GM12892 (cell line): Measurements from ENCODE around the gene PRKCH.

Source experiments
- POLR2A ChIP-seq: IDR thresholded peaks from 2 replicates; pipeline ENCODE4 v1.6.1; 2011; ENCODE audit warnings: low read depth, low read length, control low read depth
- TAF1 ChIP-seq: IDR thresholded peaks from 2 replicates; pipeline ENCODE4 v1.6.1; 2011; ENCODE audit warnings: low read depth, mild to moderate bottlenecking, control low read depth, low read length, borderline replicate concordance

DNA sequence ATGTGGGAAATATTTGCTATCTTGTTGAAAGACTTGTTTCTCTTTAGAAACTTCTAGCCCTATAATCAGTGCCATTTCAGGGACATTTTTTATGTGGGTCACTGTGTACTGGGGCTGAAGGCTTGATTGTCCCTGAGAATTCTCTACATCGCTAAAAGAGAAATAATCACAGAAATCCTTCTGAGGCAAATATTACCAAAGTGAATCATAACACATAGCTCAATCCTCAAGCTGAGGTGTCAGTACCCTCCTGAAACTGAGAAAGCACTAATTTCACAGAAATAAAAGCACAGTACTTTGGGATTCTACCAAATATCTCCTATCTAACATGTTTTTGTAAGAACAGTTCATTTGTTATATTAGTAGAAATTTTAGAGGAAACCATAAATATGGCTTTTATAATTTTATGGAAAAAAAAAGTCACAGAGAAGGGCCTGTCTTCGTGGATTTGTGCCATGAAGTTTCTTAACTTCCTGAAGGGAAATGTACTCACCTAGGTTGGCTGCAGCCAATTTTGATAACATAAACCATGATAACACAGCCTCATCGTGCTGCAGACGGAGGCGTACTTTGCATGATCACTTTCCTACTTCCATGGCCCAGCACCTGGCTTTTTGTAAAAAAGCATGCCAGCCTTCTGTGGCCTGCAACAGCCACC lies 210.2 kb downstream of the PRKCH start:
- TF ChIP-seq POLR2A (no peak), TAF1 (no peak)
